Measurements from ENCODE around the gene DSG3. TPM values are rescaled to one million over a fixed set of nuclear protein-coding genes. Genes with fewer than 3 reads are reported as not detected.

DSG3 gene
- total and polyA plus RNA-seq, 2 of the 8 experiments (the other 6 are each of a cell fraction or from before 2014, with no cell fraction given): 0.03 to 0.07 TPM

DNA sequence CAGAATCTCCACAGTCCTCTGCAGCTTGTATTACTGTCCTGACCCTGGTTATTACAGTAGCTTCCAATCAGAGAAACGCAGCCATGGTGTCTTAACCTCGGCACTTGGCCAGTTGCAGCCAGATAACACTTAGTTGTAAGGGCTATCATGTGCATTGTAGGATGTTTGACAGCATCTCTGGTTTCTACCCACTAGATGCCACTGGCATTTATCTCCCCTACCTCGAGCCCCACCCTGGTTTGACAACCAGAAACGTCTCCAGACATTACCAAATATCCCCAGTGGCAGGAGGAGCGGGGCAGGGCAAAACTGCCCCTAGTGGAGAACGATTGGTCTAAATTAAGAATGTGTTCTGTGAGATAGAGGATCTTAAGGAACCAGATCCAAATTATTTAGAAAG is 63.6 kb downstream of the DSG3 start:
- Histone ChIP-seq H4K91ac (replicated peaks; ENCODE audit: insufficient read length, low read length) (no peak overlapping the region), H2AFZ (ENCODE audit: low read length) (no peak overlapping the region), H2BK5ac (ENCODE audit: low read depth, low read length) (no peak overlapping the region), H3K4ac (replicated peaks; ENCODE audit: insufficient read length, low read depth, low read length) (no peak overlapping the region), H3K79me2 (ENCODE audit: control insufficient read depth in 1 of 2, insufficient read depth in 2 of 2, low read length in 2 of 2) (peaks cover 2 to 92% of the 10 kb centered on the region in 2 experiments; a peak in 3 of 4 replicates), H3K79me1 (ENCODE audit: low read depth, low read length) (peaks cover 18% of the 10 kb centered on the region), H3K4me2 (ENCODE audit: insufficient read depth in 1 of 2, low read depth in 2 of 2, low read length in 2 of 2) (no peak overlapping the region), H3K36me3 (ENCODE audit: control insufficient read depth in 2 of 4, insufficient read depth in 4 of 4, low read length in 3 of 4) (peaks cover 0 to 3% (median 0%) of the 10 kb centered on the region in 4 experiments; a peak in 2 of 8 replicates), H2BK20ac (ENCODE audit: low read length) (no peak overlapping the region), H2BK12ac (ENCODE audit: low read depth, low read length) (no peak overlapping the region), H2BK15ac (ENCODE audit: low read length) (no peak overlapping the region), H3K27ac (ENCODE audit: low read depth, low read length) (no peak overlapping the region), H3K23ac (ENCODE audit: insufficient read length) (no peak overlapping the region), H4K8ac (ENCODE audit: extremely low read depth, insufficient read depth, low read length) (no peak overlapping the region), H3K9ac (replicated peaks in 1 of 4; ENCODE audit: extremely low read depth in 1 of 4, low read depth in 3 of 4, low read length in 3 of 4) (no peak overlapping the region), H3K23me2 (ENCODE audit: low read depth, low read length) (no peaks in the 10 kb centered on the region; the same call in 1 of the 2 replicates), H3K14ac (ENCODE audit: insufficient read length) (no peak overlapping the region), H4K20me1 (replicated peaks in 1 of 2; ENCODE audit: control insufficient read depth in 1 of 2, insufficient read depth in 2 of 2, low read length in 2 of 2) (peaks cover 3 to 6% of the 10 kb centered on the region in 2 experiments), H3K18ac (ENCODE audit: extremely low read depth, low read length) (no peak overlapping the region), H3K56ac (replicated peaks; ENCODE audit: insufficient read length, low read depth, low read length) (no peak overlapping the region), H3K9me3 (ENCODE audit: insufficient read depth in 2 of 2, low read depth in 1 of 2, low read length in 1 of 2) (no peaks in the 10 kb centered on the region), H3K4me1 (replicated peaks in 1 of 4; ENCODE audit: control insufficient read depth in 3 of 4, insufficient read depth in 4 of 4, low read length in 3 of 4) (peaks cover 0 to 8% (median 4%) of the 10 kb centered on the region in 4 experiments; a peak in 4 of 7 replicates), H3K4me3 (ENCODE audit: extremely low read depth in 1 of 4, insufficient read depth in 2 of 4, low read depth in 3 of 4, low read length in 4 of 4) (no peak overlapping the region), H4K5ac (ENCODE audit: insufficient read length, low read depth, low read length) (no peak overlapping the region), H2BK120ac (replicated peaks; ENCODE audit: low read depth, low read length) (no peak overlapping the region), H2AK5ac (ENCODE audit: low read depth, low read length) (no peak overlapping the region), H3K27me3 (replicated peaks in 1 of 4; ENCODE audit: control insufficient read depth in 3 of 4, extremely low read depth in 1 of 4, insufficient read depth in 3 of 4, low read length in 3 of 4) (no peaks in the 10 kb centered on the region)
- FAIRE-seq: no peak
- TF ChIP-seq CBX8 (IDR thresholded peaks at IDR 0.05; ENCODE audit: borderline replicate concordance, low read depth, low read length): no peak
- TF ChIP-seq CTBP2 (IDR thresholded peaks at IDR 0.05; ENCODE audit: borderline replicate concordance, insufficient read depth, insufficient read length, low read length): no peak
- peak; percentile 39 to 48 for TF ChIP-seq RAD21 (IDR thresholded peaks at IDR 0.05 in 1 of 2, conservative IDR thresholded peaks at IDR 0.05 in 1 of 2; ENCODE audit: low read depth in 2 of 2, low read length in 2 of 2)
- TF ChIP-seq RXRA (IDR thresholded peaks at IDR 0.05; ENCODE audit: insufficient read depth, low read depth, low read length): no peak
- no peak for TF ChIP-seq JUN (IDR thresholded peaks at IDR 0.05; ENCODE audit: low read depth, low read length)
- TF ChIP-seq, protein P1, sequence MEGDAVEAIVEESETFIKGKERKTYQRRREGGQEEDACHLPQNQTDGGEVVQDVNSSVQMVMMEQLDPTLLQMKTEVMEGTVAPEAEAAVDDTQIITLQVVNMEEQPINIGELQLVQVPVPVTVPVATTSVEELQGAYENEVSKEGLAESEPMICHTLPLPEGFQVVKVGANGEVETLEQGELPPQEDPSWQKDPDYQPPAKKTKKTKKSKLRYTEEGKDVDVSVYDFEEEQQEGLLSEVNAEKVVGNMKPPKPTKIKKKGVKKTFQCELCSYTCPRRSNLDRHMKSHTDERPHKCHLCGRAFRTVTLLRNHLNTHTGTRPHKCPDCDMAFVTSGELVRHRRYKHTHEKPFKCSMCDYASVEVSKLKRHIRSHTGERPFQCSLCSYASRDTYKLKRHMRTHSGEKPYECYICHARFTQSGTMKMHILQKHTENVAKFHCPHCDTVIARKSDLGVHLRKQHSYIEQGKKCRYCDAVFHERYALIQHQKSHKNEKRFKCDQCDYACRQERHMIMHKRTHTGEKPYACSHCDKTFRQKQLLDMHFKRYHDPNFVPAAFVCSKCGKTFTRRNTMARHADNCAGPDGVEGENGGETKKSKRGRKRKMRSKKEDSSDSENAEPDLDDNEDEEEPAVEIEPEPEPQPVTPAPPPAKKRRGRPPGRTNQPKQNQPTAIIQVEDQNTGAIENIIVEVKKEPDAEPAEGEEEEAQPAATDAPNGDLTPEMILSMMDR (IDR thresholded peaks at IDR 0.05; ENCODE audit: control extremely low read depth in 1 of 3, insufficient read depth in 1 of 3, low read depth in 1 of 3, low read length in 3 of 3): peak in 2 of 3 experiments; percentile 42 to 46; a peak in 3 of 4 replicates
- TF ChIP-seq CREB1 (IDR thresholded peaks at IDR 0.05): no peak
- POLR2A ChIA-PET (ENCODE audit: partially characterized antibody): no interaction called here
- 82% methylated on average over 6 of the region's 6 CpGs; no CpG with 5 or more reads in 1 of the 2 experiments for WGBS, 2 experiments (ENCODE audit: extremely low coverage in 1 of 2, insufficient coverage in 1 of 2, insufficient read length in 1 of 2, insufficient replicate concordance in 2 of 2, low coverage in 1 of 2, low lambda C conversion rate in 2 of 2, missing lambda C conversion rate in 1 of 2)
- CTCF ChIA-PET (ENCODE audit: partially characterized antibody): interaction anchor here (0.6 to 2.7 kb wide), 6 partner anchors 9 to 511 kb away, joined by 3 to 12 read pairs (median 4); no protein-coding TSS in a partner anchor
- DNase-seq (ENCODE audit: low read depth in 1 of 2, low spot score in 2 of 2): no peak

Data from H1 (cell line).